ENCODE results near the gene VPS18.

Gene VPS18

DNA sequence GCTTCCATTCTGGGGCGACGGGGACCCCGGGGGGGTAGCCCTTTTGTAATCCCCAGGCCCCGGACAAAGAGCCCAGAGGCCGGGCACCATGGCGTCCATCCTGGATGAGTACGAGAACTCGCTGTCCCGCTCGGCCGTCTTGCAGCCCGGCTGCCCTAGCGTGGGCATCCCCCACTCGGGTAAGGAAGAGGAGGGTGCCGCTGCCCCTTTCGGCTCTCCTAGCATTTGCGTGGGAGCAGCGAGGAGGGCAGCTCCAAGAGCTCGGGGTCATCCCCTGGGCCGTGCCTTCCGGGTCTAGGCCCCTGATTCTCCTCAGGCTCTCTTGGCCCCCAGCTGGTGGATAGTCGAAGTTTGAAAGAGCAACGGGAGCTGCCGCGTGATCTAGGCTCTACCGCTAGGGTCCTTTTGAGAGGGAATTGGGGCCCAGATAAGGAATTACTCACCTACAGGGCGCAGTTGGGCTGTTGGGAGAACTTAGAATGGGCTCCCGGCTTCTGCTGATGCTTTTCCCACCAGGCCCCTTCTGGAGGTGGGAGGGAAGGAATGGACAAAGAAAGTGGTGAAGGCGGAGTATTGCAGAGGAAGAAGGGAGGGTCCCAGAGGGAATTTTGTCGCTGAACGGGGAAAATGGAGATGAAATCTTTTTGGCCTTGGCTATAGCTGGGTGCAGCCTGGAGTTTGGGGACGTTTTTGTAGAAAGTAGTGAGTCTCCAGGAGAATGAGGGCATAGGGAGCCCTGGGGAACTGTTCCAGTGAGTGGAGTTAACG is 615 bp downstream of the VPS18 start:
- no peak for TF ChIP-seq EZH2phosphoT487 (conservative IDR thresholded peaks at IDR 0.05; ENCODE audit: low read length)
- TF ChIP-seq, protein P1, sequence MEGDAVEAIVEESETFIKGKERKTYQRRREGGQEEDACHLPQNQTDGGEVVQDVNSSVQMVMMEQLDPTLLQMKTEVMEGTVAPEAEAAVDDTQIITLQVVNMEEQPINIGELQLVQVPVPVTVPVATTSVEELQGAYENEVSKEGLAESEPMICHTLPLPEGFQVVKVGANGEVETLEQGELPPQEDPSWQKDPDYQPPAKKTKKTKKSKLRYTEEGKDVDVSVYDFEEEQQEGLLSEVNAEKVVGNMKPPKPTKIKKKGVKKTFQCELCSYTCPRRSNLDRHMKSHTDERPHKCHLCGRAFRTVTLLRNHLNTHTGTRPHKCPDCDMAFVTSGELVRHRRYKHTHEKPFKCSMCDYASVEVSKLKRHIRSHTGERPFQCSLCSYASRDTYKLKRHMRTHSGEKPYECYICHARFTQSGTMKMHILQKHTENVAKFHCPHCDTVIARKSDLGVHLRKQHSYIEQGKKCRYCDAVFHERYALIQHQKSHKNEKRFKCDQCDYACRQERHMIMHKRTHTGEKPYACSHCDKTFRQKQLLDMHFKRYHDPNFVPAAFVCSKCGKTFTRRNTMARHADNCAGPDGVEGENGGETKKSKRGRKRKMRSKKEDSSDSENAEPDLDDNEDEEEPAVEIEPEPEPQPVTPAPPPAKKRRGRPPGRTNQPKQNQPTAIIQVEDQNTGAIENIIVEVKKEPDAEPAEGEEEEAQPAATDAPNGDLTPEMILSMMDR (IDR thresholded peaks at IDR 0.05; ENCODE audit: insufficient read depth, low read length, poor library complexity, severe bottlenecking), result peak; percentile 57

DNA sequence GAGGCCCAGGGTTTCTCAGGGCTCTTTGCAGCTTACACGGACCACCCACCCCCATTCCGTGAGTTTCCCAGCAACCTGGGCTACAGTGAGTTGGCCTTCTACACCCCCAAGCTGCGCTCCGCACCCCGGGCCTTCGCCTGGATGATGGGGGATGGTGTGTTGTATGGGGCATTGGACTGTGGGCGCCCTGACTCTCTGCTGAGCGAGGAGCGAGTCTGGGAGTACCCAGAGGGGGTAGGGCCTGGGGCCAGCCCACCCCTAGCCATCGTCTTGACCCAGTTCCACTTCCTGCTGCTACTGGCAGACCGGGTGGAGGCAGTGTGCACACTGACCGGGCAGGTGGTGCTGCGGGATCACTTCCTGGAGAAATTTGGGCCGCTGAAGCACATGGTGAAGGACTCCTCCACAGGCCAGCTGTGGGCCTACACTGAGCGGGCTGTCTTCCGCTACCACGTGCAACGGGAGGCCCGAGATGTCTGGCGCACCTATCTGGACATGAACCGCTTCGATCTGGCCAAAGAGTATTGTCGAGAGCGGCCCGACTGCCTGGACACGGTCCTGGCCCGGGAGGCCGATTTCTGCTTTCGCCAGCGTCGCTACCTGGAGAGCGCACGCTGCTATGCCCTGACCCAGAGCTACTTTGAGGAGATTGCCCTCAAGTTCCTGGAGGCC is 5.4 kb downstream of the VPS18 start:
- Histone ChIP-seq H3F3A (ENCODE audit: insufficient read depth) (no peaks in the 10 kb centered on the region), H4K20me1 (ENCODE audit: low read depth, low read length) (no peaks in the 10 kb centered on the region), H3K27ac (ENCODE audit: low read depth, low read length) (no peak overlapping the region), H3K9me2 (replicated peaks; ENCODE audit: insufficient read depth, low read length) (no peaks in the 10 kb centered on the region), H3K27me3 (ENCODE audit: low read length) (no peaks in the 10 kb centered on the region), H3K36me3 (ENCODE audit: low read length) (no peaks in the 10 kb centered on the region), H3K9ac (ENCODE audit: low read length) (no peak overlapping the region), H3K9me3 (ENCODE audit: insufficient read depth, low read length) (no peaks in the 10 kb centered on the region), H3K4me3 (ENCODE audit: insufficient read depth, low read length, poor library complexity, severe bottlenecking) (no peak overlapping the region), H3K79me2 (ENCODE audit: insufficient read depth, low read length) (peaks cover 9% of the 10 kb centered on the region; the same call in 1 of the 2 replicates), H2AFZ (ENCODE audit: low read depth, low read length, severe bottlenecking) (no peak overlapping the region), H3K4me2 (ENCODE audit: low read depth, low read length, poor library complexity, severe bottlenecking) (no peak overlapping the region)
- no peak for TF ChIP-seq EZH2phosphoT487 (conservative IDR thresholded peaks at IDR 0.05; ENCODE audit: low read length)
- TF ChIP-seq, protein P1 (IDR thresholded peaks at IDR 0.05; ENCODE audit: insufficient read depth, low read length, poor library complexity, severe bottlenecking), result no peak

More for the DNA sequence above, 615 bp downstream of the VPS18 start:
- H3K9ac ChIP-seq (ENCODE audit: low read length), result peak overlapping the region; percentile 85
- H2AFZ ChIP-seq (ENCODE audit: low read depth, low read length, severe bottlenecking), result peak overlapping the region; percentile 45
- H4K20me1 ChIP-seq (ENCODE audit: low read depth, low read length), result no peaks in the 10 kb centered on the region
- peak overlapping the region; percentile 91 for H3K4me2 ChIP-seq (ENCODE audit: low read depth, low read length, poor library complexity, severe bottlenecking)
- H3K36me3 ChIP-seq (ENCODE audit: low read length), result no peaks in the 10 kb centered on the region
- no peaks in the 10 kb centered on the region for H3K27me3 ChIP-seq (ENCODE audit: low read length)
- H3F3A ChIP-seq (ENCODE audit: insufficient read depth), result 0 out of 2 replicates have a peak, but pooled peaks cover 3% of the 10 kb centered on the region
- peak overlapping the region; percentile 5 for H3K27ac ChIP-seq (ENCODE audit: low read depth, low read length)
- H3K4me3 ChIP-seq (ENCODE audit: insufficient read depth, low read length, poor library complexity, severe bottlenecking), result peak overlapping the region; percentile 91
- no peaks in the 10 kb centered on the region for H3K9me3 ChIP-seq (ENCODE audit: insufficient read depth, low read length)
- peaks cover 12% of the 10 kb centered on the region; the same call in 1 of the 2 replicates for H3K79me2 ChIP-seq (ENCODE audit: insufficient read depth, low read length)
- no peaks in the 10 kb centered on the region for H3K9me2 ChIP-seq (replicated peaks; ENCODE audit: insufficient read depth, low read length)

DNA sequence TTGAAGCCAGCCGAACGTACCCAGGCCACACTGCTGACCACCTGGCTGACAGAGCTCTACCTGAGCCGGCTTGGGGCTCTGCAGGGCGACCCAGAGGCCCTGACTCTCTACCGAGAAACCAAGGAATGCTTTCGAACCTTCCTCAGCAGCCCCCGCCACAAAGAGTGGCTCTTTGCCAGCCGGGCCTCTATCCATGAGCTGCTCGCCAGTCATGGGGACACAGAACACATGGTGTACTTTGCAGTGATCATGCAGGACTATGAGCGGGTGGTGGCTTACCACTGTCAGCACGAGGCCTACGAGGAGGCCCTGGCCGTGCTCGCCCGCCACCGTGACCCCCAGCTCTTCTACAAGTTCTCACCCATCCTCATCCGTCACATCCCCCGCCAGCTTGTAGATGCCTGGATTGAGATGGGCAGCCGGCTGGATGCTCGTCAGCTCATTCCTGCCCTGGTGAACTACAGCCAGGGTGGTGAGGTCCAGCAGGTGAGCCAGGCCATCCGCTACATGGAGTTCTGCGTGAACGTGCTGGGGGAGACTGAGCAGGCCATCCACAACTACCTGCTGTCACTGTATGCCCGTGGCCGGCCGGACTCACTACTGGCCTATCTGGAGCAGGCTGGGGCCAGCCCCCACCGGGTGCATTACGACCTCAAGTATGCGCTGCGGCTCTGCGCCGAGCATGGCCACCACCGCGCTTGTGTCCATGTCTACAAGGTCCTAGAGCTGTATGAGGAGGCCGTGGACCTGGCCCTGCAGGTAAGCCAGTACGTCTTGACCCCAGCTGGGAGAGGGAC is 6.2 kb downstream of the VPS18 start:
- no peaks in the 10 kb centered on the region for H3F3A ChIP-seq (ENCODE audit: insufficient read depth)
- H3K4me2 ChIP-seq (ENCODE audit: low read depth, low read length, poor library complexity, severe bottlenecking), result no peak overlapping the region
- H3K9me2 ChIP-seq (replicated peaks; ENCODE audit: insufficient read depth, low read length), result no peaks in the 10 kb centered on the region
- no peak overlapping the region for H3K4me3 ChIP-seq (ENCODE audit: insufficient read depth, low read length, poor library complexity, severe bottlenecking)
- H3K9ac ChIP-seq (ENCODE audit: low read length), result no peak overlapping the region
- no peak overlapping the region for H3K27ac ChIP-seq (ENCODE audit: low read depth, low read length)
- H4K20me1 ChIP-seq (ENCODE audit: low read depth, low read length), result no peaks in the 10 kb centered on the region
- H3K36me3 ChIP-seq (ENCODE audit: low read length), result no peaks in the 10 kb centered on the region
- H2AFZ ChIP-seq (ENCODE audit: low read depth, low read length, severe bottlenecking), result no peak overlapping the region
- TF ChIP-seq EZH2phosphoT487 (conservative IDR thresholded peaks at IDR 0.05; ENCODE audit: low read length), result no peak
- TF ChIP-seq, protein P1 (IDR thresholded peaks at IDR 0.05; ENCODE audit: insufficient read depth, low read length, poor library complexity, severe bottlenecking), result no peak
- peaks cover 1% of the 10 kb centered on the region; the same call in 1 of the 2 replicates for H3K79me2 ChIP-seq (ENCODE audit: insufficient read depth, low read length)
- no peaks in the 10 kb centered on the region for H3K27me3 ChIP-seq (ENCODE audit: low read length)
- H3K9me3 ChIP-seq (ENCODE audit: insufficient read depth, low read length), result no peaks in the 10 kb centered on the region
